Measurements from ENCODE around the gene HOXB7.

The HOXB7 gene

DNA sequence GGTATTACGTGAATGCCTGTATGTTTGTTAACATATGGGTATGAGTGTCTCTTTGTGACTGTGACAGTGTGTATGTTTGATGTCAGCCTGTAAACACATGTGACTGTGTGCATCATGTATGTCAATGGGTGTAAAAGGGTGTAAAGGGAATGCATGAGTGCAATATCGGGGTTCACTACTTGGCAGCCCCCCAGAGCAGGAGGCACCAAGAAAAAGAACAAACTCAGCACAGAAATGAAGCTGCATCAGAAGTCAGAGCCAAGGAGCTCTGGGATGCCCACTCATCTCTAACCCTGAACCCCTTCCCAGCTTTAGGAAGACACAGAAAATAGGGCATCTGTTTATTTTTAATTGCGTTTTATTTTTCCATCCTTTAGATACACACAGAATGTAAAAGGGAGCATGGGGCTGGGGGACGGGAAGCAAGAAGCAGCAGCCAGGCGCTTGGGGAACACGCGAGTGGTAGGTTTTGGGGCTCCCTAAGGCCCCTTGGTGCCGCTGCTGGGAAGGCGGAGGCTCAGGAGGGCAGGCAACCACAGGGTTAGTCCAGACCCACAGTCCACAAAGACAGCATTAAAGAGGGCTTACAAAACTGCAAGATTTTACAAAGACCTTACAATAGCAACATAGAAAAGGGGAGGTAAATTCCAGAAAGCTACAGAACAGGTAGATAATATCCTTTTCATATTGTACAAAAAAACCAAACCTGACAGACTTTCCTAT, 3.8 kb downstream of the HOXB7 start:
- DNase-seq: no peak

DNA sequence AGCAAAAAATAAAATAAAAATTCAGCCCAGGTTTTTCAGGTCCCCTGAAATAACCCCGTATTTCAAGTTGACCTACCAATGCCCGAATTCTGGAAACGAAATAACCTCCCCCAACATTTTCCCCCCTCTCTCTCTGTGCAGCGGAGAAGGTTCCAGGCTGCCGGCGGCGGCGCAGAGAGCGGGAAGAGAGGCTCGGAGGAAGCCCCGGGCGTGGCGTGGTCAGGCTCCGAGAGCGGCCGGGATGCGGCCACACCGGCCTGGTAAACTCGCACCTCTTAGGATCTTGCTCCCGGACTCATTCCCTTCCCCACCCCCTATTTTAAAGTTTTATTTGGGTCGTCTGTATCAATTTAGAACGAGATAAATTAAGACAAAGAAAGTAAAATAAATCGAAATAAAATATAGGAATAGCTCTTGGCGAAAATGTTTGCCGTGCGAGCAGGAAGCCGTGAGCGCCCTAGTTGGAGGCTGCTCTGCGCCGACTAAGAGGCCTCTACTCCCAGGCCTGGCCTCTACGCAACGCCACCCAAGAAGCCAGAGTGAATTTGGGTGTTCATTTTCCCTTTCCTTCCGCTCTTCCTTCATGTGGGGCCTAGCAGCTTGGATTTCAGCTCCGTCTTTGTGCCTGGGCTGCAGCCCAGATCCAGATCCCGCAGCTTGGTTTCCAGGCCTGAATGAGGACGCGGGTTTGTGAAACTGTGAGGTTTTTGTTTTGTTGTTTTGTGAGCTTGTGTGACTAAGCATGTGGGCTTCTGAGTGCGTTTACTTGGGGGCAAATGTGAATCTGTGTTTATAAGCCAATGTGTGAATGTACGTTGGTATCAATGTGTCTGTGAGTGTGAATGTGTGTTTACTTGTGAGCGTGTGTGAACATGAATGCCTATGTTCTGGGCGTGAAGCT, 4.6 kb downstream of the HOXB7 start:
- DNase-seq: no peak

DNA sequence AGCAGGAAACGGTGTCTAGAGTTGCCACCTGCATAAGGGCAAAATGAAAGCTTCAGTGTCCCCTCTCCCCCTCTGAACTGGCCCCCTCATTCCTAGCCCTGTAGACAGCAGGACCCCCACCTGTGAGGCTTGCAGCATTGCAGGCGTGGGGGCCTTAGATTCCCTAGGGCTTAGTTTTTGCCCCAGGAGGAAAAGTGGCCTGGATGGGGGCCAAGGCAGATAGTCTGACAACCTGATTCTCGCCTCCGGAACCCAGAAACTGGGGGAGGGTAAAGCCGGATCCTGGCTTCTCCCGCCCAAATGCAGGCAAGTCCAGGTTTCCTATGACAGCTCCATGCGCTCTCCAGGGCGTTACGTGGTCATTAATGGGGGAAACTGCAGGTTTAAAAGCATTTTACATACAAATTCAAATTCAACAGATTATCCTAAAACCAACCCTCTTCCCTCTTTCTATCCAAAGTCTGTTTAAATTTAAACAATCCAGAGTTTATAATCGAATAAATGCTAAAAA, 5.4 kb downstream of the HOXB7 start:
- no peak for DNase-seq

DNA sequence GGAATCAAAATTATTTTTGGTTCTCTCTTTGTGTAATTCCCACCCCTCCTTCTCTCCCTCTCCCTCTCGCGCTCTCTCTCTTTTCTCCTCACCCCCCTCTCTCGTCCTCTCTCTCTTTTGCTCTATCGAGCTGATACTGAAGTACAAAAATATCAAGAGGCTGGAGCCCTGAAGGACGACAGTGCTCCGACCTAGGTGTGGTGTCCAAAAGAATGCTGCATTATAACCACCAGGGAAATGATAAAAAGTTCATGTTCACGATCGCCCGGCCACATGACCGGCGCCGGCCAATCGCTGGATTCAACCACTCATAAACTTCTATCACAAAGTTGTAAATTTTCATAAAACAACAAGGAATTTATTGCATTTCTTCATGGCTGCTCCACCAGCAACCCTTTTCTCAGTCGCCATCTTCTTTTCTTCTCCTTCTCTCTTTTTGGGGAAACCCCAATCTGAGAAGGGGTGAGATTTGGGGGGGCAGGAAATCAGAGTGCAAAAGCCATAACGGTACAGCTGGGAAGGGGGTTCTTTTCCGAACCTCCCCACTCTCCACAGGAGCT, 6.0 kb downstream of the HOXB7 start, which contains the start of gene HOXB6:
Gene HOXB6 (minus strand): TSS at position 217 of the 560 bp plus-strand sequence. CDS start 6,836 bp downstream, outside the sequence.
- no peak for DNase-seq

DNA sequence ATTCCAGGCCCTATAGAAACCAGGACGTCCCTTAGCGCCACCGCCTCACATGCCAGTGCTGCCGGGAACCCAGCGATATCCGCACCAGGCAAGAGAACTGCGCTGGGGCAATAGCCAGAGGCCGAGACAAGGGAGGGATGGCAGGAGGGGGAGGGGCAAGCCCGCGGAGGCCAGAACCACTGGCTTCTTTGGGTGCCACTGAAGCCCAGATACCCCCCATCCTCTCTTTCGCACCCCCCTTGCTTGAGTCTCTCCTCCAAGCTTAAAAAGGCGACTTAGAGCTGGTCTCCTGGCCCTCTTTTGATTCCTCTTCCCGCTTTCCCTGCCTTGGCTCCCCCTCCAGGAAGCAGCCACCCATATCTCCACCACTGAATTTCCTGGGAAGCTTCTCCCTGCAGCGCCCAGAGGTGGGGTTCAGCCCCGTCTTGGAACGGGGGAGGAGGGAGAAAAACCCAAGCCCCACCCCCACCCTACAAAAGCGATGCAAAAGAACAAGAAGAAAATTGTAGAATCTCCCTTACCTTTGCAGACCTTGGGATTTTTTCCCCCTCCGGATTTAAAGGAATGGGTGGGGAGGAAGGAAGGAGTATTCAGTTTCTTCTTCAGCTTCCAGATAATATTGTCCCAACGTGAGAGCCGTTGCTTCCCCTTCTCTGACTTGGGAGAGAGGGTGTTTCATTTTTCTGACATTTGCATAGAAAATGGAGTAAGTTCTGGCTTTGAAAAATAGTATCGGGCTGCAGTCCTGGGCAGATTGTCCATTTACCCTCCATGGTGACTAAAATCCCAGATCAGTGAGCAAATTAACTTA, 6.7 kb downstream of the HOXB7 start:
- no peak for DNase-seq

DNA sequence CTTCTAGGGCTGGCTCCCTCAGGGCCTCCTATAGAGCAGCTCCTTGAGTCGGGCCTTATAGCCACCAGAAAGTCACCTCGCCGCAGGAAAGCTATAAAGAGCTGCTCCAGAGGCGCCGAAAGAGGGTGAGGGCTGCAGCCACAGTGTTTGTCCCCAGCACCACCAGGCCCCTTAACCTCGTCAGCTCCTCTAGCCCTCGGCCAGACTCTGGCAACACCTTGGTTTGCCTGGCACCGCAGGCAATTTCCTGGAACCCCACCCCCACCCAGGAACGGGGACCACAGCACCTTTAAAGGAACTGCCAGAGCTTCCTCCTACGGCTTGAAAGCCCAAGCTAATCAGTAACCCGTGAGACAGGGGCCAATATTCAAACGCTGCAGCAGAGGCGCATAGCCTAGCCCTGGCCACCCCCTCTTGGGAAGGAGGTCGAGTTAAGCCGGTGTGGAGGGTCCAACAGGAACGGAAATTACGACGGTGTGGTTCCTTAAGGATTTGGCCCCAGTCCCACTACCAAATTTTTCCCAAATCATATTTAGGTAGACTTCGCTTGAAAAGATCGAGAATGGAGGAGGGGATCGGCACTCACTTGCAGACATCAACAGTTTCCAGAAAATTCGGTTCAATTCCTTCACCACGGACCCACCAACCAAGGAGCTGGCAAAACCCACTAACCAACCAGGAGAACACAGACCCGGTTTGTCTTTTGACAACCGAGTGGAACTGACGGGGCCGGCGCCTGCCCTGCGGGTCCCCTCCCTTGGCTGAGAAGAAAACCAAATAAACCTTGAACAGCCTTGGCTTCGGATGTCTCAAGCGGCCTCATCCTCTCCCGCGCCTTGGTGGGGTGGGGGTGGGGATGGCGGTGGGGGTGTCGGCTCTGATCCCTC, 9.0 kb downstream of the HOXB7 start:
- DNase-seq: no peak

DNA sequence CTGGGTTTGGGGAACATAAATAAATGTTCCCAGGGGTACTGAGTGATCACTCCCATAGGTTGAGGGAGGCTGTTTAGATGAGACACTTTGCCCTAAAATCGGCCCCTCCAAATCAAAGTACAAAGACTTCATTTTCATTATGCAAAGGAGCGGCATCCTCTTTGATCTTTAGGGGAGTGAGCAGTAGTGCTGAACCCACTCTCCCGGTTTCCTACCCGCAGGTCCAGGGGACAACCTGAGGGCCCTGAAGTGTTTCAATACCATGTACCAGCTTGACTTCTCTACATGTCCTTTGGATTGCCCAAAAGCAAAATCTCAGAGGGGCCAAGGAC, 9.6 kb downstream of the HOXB7 start:
- DNase-seq: no peak

DNA sequence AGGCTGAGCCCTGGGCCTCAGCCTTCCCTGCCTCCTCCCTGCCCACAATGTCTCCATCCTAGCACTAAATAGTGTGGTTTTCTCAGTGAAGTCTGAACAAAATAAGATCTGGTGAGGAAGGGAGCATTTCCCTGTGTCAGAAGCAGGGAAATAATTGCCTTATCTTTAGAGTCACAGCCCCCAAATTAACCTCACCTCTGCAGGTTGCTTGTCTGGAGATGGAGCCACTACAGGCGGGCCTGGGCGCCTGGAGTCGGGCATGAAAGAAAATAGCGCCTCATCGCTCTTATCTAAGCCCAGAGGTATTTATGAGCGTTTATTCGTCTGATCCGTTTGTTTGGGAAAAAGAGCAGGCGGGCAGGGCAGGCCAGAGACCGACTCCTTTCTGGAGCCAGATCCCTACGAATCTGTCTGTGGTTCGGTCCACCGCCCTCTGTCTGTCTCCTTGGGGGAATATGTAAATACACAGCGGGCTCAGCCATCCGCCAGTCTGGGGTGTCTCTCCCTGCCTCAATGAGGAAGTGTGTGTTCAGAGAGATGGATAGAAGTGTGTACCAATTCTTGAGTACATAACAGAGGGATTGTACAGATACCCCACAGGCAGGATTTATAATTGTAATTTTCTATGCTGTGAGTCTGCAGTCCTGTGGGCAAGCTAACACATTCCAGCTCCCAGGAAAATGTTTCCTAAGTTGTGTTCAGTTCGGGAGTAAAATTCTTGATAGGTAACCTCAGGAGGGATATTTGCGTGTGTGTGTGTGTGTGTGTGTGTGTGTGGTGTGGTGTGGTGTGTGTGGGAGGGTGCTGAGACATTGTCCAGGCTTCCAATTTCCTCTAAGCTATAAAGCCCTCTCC, 10.3 kb downstream of the HOXB7 start:
- DNase-seq: no peak

DNA sequence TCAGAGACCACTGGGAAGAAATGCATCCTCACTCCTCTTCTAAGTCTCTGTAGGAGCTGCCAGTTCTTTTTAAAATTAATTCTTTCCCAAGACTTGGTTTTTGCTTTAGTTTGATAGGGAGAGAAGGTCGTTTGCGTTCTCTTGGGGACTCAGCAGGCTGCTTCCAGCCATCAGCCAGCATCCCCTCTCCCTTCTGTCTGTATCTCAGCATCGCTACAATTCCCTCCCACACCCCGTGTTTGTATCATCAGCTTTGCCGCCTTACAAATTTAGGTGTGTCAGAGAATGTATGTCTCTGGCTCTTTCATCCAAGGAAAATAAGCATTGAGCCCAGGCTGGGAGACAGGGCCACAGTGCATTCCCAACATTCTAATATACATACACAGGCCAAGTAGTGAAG, 11.5 kb downstream of the HOXB7 start:
- no peak for DNase-seq

DNA sequence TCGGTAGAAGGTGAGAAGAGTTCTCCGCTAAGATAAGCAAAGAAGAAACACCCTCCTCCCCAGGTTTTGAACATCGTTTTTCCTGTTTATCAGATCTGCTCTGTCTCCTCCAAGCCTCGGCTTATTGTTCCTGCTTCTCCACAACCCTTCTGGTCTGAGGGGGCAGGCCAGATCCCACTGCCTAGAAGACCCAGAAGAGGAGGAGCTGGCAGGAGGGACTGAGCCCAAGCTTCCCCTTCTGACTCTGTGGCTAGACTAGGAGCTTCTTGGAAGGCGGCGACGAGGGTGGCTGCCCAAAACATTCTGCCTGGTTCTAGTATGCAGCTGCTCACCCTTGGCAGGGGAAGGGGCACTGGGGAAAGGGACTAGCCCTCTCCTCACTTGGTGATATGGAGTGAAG, 12.1 kb downstream of the HOXB7 start:
- DNase-seq: no peak

DNA sequence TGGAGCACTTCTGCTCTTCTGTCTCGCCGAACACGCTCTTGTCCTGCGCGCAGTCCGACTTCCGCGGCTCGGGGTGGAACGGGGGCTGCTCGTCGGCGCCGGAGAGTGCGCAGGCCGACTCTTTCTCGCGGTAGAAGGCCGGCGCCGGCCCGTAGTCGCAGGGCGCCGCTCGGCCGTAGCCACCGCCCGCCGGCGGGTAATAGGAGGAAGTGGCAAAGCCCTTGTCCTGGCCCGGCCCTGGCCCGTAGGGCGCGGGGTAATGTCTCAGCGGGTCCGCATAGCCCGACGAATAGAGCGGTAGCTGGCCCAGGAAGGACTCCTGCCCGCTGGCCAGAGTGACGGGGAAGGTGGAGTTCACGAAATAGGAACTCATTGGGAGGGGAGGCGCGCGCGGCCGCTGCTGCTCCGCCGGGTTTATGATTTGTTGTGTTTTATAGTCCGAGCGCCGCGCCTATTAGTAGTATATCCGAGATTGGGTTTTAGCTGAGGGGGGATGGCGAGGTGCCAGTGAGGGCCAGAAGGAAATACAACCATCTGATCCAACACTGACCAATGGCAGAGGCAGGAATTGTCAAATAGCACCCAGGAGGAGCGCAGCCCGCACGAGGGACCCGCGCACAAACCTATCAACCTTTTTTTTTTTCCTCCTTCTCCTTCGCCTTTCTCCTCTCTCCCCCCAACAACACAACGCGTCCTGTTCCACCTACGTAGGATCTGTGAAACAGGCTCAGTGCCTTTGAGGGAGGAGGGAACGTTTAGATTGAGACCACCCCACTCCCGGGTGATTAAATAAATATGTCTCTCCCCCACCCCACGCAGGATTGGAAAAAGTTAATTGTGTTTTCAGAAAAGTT, 12.8 kb downstream of the HOXB7 start:
- DNase-seq: no peak

DNA sequence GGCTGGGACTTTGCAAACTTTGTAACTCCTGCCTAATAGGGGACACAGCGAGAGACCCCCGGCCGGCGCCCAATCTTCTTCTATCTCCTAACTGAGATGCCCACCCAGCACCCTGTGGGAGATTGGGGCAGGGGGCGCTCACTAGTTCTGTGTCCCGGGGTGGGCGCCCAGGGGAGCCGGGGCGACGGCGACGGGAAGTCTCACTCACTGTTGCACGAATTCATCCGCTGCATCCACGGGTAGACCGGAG, 13.4 kb downstream of the HOXB7 start:
- no peak for DNase-seq

DNA sequence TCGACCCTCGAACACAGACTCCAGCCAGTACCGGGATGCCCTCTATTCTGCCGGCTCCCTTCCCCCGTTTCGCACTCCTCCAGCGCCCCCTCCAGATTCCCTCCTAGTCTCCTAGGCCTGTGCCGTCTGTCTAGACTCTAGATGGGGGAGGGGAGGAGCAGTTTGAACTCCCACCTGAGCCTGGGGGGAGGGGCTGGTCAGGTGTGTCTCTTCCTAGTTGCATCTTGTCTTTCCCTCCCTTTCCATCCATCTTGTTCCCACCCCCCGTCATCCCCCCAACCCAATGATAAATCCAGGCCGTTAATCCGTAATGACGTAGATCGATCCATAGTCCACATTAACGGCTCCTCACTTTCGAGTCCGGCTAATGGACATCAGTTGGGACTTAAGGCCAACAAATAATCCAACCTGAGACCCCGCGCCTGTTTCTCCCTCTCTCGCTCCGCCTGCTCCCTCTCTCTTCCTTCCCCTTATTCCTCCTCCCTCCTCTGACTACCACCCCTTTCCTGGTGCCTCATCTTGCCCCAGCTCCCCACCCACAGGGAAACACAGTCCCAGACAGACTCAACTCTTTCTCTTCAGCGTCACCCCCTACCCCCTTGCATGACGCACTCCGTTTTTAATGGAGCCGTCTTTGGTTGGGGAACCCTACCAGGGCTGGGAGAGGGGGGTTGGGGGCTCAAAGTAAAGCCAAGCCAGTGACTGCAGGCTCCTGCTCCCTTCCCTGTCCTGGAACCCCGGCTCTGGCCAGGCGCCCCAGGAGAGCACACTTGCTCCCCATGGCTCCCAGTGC, 13.9 kb downstream of the HOXB7 start:
- no peak for DNase-seq

DNA sequence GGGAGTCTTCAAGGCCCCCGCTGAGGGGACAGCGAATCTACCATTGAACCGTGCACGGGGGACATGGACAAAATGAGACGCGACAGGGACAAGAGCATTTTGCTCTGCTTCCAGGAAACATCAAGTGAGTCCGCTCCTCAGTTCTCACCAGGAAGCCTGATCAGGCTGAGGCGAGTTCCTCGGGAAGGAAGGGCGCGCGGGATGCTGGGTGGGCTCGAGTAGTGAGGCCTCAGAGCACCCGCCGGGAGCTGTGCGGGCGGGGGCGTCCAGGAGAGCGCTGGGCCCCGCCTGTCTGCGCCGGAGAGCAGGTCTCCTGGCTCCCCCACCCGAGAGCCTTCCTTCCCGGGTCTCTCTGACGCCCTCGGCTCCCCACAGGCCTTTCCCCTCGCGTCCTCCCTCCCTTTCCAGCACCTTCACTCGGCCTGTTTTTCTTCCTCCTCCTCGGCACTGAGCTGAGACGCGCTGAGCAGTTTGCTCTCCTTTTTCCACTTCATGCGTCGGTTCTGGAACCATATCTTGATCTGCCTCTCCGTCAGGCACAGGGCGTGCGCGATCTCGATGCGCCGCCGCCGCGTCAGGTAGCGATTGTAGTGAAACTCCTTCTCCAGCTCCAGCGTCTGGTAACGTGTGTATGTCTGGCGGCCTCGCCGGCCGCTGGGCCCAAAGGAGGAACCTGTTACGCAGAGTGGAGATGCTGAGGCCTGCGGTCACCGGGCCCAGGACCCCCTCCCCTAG, 14.7 kb downstream of the HOXB7 start:
- DNase-seq: no peak

DNA sequence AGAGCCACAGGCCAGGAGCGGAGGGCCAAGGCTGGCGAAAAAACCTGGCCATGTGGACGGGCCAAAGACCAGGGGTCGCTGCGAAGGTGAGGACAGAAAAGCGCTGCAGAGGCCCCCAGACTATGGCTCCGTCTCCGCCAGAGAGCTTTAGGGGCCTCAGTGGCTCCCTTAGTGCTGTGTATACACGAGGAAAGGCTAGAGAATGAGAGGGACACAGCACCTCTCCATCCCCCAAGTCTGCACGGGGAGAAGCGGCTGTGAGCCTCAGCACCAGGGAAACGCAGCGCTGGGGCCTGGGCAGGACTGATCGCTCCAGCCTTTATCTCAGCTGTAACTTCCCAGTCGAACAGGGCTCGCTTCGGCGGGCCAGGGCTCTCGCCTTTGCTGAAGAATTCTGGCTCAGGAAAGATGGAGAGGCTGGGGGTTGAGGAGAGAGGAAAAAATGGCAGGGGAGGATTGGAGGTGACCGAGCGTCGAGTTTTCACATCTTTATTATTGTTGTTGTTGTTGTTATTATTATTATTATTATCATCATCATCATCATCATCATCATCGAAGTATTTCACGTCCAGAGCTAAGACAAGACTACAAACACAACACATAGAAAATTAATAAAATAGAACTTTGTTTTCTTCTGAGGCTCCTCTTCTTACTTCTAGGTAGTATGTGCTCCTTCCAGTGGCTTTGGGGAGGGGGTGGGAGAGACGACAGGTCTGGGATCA, 15.4 kb downstream of the HOXB7 start:
- no peak for DNase-seq

DNA sequence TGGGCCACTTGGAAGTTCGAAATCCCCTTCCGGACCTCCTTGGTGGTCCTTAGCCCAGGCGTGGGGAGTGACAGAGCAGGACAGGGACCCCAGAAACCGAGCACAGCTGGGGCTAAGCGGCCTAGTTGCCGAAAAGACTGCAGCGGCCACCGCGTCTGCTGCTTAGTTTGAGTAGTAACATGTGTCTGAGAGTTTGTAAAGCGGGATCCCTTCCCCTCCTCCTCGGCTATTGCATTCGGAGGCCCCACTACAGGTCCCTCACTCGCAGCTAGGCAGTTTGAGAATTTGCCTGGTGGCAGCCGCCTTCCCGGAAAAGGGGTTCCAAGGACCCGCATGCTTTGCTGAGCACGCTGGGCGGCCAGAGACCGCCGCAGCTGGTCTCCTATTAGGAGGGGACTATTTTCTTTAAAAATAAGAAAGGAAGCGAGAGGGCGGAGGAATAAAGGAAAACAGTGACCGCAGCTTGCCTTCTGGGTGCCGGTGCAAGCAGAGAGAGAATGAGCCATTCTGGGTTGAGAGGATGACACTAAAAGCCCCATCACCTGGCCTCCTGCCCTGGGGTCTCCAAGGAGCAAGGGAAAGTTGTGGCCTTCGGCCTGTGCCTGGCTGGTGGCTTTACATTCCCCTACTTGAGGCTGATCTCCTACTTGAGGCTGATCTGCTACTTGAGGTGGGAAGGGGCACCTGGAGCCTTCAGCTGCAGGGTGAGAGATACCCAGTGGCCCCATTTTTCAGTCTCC, 16.1 kb downstream of the HOXB7 start:
- no peak for DNase-seq

All from stimulated activated CD4-positive, alpha-beta T cell treated with anti-CD3 and anti-CD28 coated beads, Interleukin-4, amount 100 ng/mL, for 4 hours (primary cell).